ENCODE data around the gene LPAR3.

The LPAR3 gene

GRCh38 chr1:84857906-84858305 lies 35.1 kb downstream of the LPAR3 start:
- Histone ChIP-seq H3K4me3 (ENCODE audit: severe bottlenecking) (no peak overlapping the region), H3K9me3 (ENCODE audit: severe bottlenecking) (no peaks in the 10 kb centered on the region), H3K27ac (ENCODE audit: poor library complexity, severe bottlenecking) (no peak overlapping the region), H3K4me1 (ENCODE audit: insufficient read depth, poor library complexity, severe bottlenecking) (peaks cover 22% of the 10 kb centered on the region), H3K36me3 (ENCODE audit: low read depth) (peaks cover 28% of the 10 kb centered on the region), H3K27me3 (ENCODE audit: insufficient read depth, poor library complexity, severe bottlenecking) (no peaks in the 10 kb centered on the region)
- ATAC-seq (ENCODE audit: low read depth) (no peak), DNase-seq (ENCODE audit: low spot score) (no peak)
- TF ChIP-seq CTCF (IDR thresholded peaks at IDR 0.05; ENCODE audit: poor library complexity, severe bottlenecking): no peak

- no peak for DNase-seq (ENCODE audit: low spot score)
- no peak for TF ChIP-seq CTCF (IDR thresholded peaks at IDR 0.05; ENCODE audit: poor library complexity, severe bottlenecking)
- peaks cover 27% of the 10 kb centered on the region for H3K36me3 ChIP-seq (ENCODE audit: low read depth)
- no peak overlapping the region for H3K27ac ChIP-seq (ENCODE audit: poor library complexity, severe bottlenecking)
- no peaks in the 10 kb centered on the region for H3K27me3 ChIP-seq (ENCODE audit: insufficient read depth, poor library complexity, severe bottlenecking)
- H3K4me3 ChIP-seq (ENCODE audit: severe bottlenecking): no peak overlapping the region
- ATAC-seq (ENCODE audit: low read depth): no peak
- peaks cover 29% of the 10 kb centered on the region for H3K4me1 ChIP-seq (ENCODE audit: insufficient read depth, poor library complexity, severe bottlenecking)
- peaks cover 4% of the 10 kb centered on the region for H3K9me3 ChIP-seq (ENCODE audit: severe bottlenecking)
Observed at GRCh38 chr1:84856726-84857270, 36.2 kb downstream of the LPAR3 start.

- ATAC-seq (ENCODE audit: low read depth) (no peak), DNase-seq (ENCODE audit: low spot score) (no peak)
- H3K4me3 ChIP-seq (ENCODE audit: severe bottlenecking): no peak overlapping the region
- H3K4me1 ChIP-seq (ENCODE audit: insufficient read depth, poor library complexity, severe bottlenecking): peaks cover 36% of the 10 kb centered on the region
- no peaks in the 10 kb centered on the region for H3K27me3 ChIP-seq (ENCODE audit: insufficient read depth, poor library complexity, severe bottlenecking)
- no peak for TF ChIP-seq CTCF (IDR thresholded peaks at IDR 0.05; ENCODE audit: poor library complexity, severe bottlenecking)
- peaks cover 22% of the 10 kb centered on the region for H3K36me3 ChIP-seq (ENCODE audit: low read depth)
- H3K9me3 ChIP-seq (ENCODE audit: severe bottlenecking): peaks cover 4% of the 10 kb centered on the region
- H3K27ac ChIP-seq (ENCODE audit: poor library complexity, severe bottlenecking): peak overlapping the region; percentile 87
Observed at GRCh38 chr1:84855691-84856630, 37.0 kb downstream of the LPAR3 start.

- no peak for TF ChIP-seq CTCF (IDR thresholded peaks at IDR 0.05; ENCODE audit: poor library complexity, severe bottlenecking)
- Histone ChIP-seq H3K4me1 (ENCODE audit: insufficient read depth, poor library complexity, severe bottlenecking) (peaks cover 36% of the 10 kb centered on the region), H3K27me3 (ENCODE audit: insufficient read depth, poor library complexity, severe bottlenecking) (no peaks in the 10 kb centered on the region), H3K36me3 (ENCODE audit: low read depth) (peaks cover 21% of the 10 kb centered on the region), H3K4me3 (ENCODE audit: severe bottlenecking) (no peak overlapping the region), H3K27ac (ENCODE audit: poor library complexity, severe bottlenecking) (peak overlapping the region; percentile 87), H3K9me3 (ENCODE audit: severe bottlenecking) (peaks cover 4% of the 10 kb centered on the region)
- no peak for ATAC-seq (ENCODE audit: low read depth)
- no peak for DNase-seq (ENCODE audit: low spot score)
Observed at GRCh38 chr1:84855168-84855567, 37.8 kb downstream of the LPAR3 start.
